Right ventricle myocardium superior (tissue), 1 donor: ENCODE data around the gene RAB24. TPM values are rescaled to one million over a fixed set of nuclear protein-coding genes. Genes with fewer than 3 reads are reported as not detected.
"Not testable (repeated sequence)": the region's sequence is repeated elsewhere in the genome, so short reads cannot be mapped to it uniquely, and the experiment has no call there.

Experiments used
- ATAC-seq: fragments of 200-7000 bp; cut with Tn5 transposase; one replicate; pipeline ENCODE4 v1.9.1; 2020; ENCODE audit warnings: mild to moderate bottlenecking; ENCODE audit not compliant: poor library complexity
- DNase-seq: peaks from one replicate; pipeline ENCODE4 v3.0.0-alpha.2; 2020
- intact Hi-C: fragments of 100-400 bp; cut with DNase I; formaldehyde crosslinking; loops from one replicate; pipeline ENCODE4 v1.11.2; 2022
- total RNA-seq: library from RNA; stranded (reverse); fragmentation: NEBNext Ultra II Directional; extraction: Animal tissue kit (Norgen Biotek cat#: 25700); gene quantifications from one replicate; pipeline ENCODE4 v1.2.1, GENCODE V29; 2021
- donor health status: DM: no; HTN: yes; CAD: no; lungs with severe emphysema.

RAB24 gene
- total RNA-seq, 1 donor from 2014 or later: 21.2 TPM

GRCh38 chr5:177314376-177315342 lies 11.1 kb upstream of the RAB24 start:
- intact Hi-C loops: no loop called here
- ATAC-seq (no peak), DNase-seq (no peak)

GRCh38 chr5:177313561-177314259 lies 10.2 kb upstream of the RAB24 start:
- ATAC-seq (no peak), DNase-seq (no peak)
- intact Hi-C loops: no loop called here

GRCh38 chr5:177312649-177313181 lies 9.2 kb upstream of the RAB24 start:
- DNase-seq: no peak
- intact Hi-C loops: no loop called here
- no peak for ATAC-seq

- ATAC-seq (peak; percentile 94), DNase-seq (peak; percentile 98)
- intact Hi-C loops: no loop called here
Measured at GRCh38 chr5:177311723-177312648, 8.5 kb upstream of the RAB24 start, which contains the start of gene MXD3. Gene MXD3, minus strand, starts transcription at chr5:177311898. Its CDS starts 68 bp downstream, at chr5:177311830.

- intact Hi-C loops: no loop called here
- DNase-seq (no peak), ATAC-seq (peak; percentile 1)
Measured at GRCh38 chr5:177311392-177311722, 7.8 kb upstream of the RAB24 start.

- DNase-seq: no peak
- no peak for ATAC-seq
- intact Hi-C loops: no loop called here
Measured at GRCh38 chr5:177310757-177311391, 7.4 kb upstream of the RAB24 start.

- ATAC-seq (no peak), DNase-seq (no peak)
Measured at GRCh38 chr5:177310332-177310731, 6.8 kb upstream of the RAB24 start.

GRCh38 chr5:177309351-177310191 lies 6.1 kb upstream of the RAB24 start:
- intact Hi-C loops: no loop called here
- ATAC-seq (peak; percentile 35), DNase-seq (peak; percentile 77)

More at GRCh38 chr5:177310332-177310731, 6.8 kb upstream of the RAB24 start:
- intact Hi-C loops: no loop called here

- DNase-seq (no peak), ATAC-seq (no peak)
- intact Hi-C loops: no loop called here
Measured at GRCh38 chr5:177308740-177309139, 5.2 kb upstream of the RAB24 start.

GRCh38 chr5:177307544-177308363 lies 4.2 kb upstream of the RAB24 start:
- intact Hi-C loops: no loop called here
- DNase-seq (no peak), ATAC-seq (no peak)

- intact Hi-C loops: no loop called here
- ATAC-seq (no peak), DNase-seq (no peak)
Measured at GRCh38 chr5:177306674-177307543, 3.4 kb upstream of the RAB24 start.

GRCh38 chr5:177306103-177306640 lies 2.7 kb upstream of the RAB24 start:
- intact Hi-C loops, DNase-seq, ATAC-seq: not testable (repeated sequence)

- ATAC-seq (no peak), DNase-seq (no peak)
- intact Hi-C loops: no loop called here
Measured at GRCh38 chr5:177304392-177305119, 1.0 kb upstream of the RAB24 start.

- DNase-seq (no peak), ATAC-seq (peak; percentile 1)
- intact Hi-C loops: no loop called here
Measured at GRCh38 chr5:177303925-177304391, 439 bp upstream of the RAB24 start.
